Caki2 (cell line): ENCODE data around the gene POLR2F. TPM values are rescaled to one million over a fixed set of nuclear protein-coding genes. Genes with fewer than 3 reads are reported as not detected.
"Not testable (repeated sequence)": the region's sequence is repeated elsewhere in the genome, so short reads cannot be mapped to it uniquely, and the experiment has no call there.

Source experiments
- DNase-seq: peaks from one replicate; pipeline ENCODE4 v3.0.0-alpha.2; 2015; ENCODE audit warnings: low read depth
- in situ Hi-C: cut with HindIII; loops from 2 replicates; pipeline ENCODE4 v1.10.0; 2016; ENCODE audit warnings: low sequenced_read_pairs, low pct_unique_long_range_greater_than_20kb, mixed read lengths
- total RNA-seq: library from RNA; depleted of rRNA; stranded (reverse); fragments of >200 nt; shearing (Covaris generic); gene quantifications from 2 replicates; pipeline ENCODE4 v1.2.3, GENCODE V29; 2014; ENCODE audit warnings: low replicate concordance

POLR2F gene
- total RNA-seq, 1 experiment from 2014 or later = 275 TPM

- no peak for DNase-seq
- in situ Hi-C loops = no loop called here
Measured at GRCh38 chr22:37943825-37944198, 9.7 kb upstream of the POLR2F start.

DNA sequence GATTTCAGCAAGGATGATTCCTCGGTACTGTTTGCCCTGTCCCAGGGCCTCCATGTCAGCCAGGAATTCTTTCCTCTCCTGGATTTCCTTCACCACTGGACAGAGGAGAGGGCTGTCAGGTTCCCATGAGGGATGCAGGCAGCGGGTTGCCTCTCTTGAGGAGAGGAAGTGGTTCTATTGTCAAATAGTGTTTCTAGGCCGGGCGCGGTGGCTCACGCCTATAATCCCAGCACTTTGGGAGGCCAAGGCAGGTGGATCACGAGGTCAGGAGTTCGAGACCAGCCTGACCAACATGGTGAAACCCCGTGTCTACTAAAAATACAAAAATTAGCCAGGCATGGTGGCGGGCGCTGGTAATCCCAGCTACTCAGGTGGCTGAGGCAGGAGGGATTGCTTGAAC is 9.1 kb upstream of the POLR2F start:
- DNase-seq, in situ Hi-C loops: not testable (repeated sequence)

DNA sequence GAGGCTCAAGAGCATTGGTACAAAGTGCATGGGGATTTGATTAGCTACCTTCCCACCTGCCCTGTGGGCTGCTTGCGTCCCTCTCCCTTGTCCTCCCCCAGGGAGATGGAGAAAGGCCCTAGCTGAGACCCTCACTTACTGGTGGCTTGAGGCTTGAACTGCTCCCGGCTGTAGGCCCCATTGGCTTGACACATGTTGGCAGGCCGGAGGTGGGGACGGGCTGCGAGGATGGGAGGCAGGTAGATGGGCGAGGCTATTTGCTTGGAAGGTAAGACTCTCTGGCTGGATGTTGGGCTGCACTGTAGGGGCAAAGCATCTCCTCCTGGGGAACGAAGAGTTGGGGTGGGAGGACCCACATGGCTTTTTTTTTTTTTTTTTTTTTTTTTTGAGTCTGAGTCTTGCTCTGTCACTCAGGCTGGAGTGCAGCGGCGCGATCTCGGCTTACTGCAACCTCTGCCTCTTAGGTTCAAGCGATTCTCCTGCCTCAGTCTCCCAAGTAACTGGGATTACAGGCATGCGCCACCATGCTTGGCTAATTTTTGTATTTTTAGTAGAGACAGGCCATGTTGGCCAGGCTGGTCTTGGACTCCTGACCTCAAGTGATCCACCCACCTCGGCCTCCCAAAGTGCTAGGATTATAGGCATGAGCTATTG is 6.2 kb upstream of the POLR2F start:
- DNase-seq, in situ Hi-C loops: not testable (repeated sequence)

DNA sequence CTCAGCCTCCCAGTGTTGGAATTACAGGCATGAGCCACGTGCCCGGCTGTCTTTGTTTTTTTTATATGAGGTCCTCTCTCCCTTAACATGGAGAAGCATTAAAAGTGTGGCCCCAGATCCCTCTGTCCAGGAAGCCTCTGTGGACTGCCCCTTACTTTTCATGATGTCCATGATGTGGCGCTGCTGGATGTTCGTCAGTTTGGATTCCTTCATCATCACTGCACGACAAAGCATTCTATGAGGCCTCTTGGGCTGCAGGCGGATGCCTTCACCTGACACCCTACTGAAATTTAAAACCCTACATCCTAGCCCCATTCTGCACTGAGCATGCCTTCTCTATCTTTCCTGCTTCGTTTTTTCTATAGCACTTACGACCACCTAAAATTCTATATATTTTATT is 2.2 kb upstream of the POLR2F start:
- DNase-seq = no peak
- in situ Hi-C loops = no loop called here

DNA sequence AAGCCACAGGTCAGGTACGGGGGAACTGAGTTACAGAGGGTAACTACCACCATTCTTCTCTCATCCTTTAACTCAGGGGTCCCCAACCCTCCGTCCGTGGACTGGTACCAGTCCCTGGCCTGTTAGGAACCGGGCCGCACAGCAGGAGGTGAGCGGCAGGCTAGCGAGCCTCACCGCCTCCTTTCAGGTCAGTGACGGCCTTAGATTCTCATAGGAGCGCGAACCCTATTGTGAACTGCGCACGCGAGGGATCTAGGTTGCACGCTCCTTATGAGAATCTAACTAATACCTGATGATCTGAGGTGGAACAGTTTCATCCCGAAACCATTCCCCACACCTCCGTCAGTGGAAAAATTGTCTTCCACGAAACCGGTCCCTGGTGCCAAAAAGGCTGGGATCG is 870 bp upstream of the POLR2F start:
- DNase-seq, in situ Hi-C loops: not testable (repeated sequence)

DNA sequence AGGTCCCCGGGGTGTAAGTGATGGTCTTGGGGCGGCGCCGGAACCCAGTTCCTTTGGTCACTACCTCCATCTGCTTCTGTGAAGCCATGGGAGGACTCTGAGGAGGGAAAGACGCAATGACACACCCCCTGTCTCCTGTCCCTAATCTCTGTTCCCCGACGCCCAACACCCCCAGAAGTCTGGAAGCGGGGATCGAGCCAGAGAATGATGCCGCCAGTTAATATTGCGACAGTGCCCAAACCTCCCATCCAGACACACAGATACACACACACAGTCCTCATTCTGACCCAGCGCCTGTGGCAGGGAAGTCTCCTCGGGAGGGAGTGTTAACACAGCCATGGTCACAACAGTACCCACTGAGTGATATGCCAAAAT is 450 bp upstream of the POLR2F start:
- in situ Hi-C loops = no loop called here

DNA sequence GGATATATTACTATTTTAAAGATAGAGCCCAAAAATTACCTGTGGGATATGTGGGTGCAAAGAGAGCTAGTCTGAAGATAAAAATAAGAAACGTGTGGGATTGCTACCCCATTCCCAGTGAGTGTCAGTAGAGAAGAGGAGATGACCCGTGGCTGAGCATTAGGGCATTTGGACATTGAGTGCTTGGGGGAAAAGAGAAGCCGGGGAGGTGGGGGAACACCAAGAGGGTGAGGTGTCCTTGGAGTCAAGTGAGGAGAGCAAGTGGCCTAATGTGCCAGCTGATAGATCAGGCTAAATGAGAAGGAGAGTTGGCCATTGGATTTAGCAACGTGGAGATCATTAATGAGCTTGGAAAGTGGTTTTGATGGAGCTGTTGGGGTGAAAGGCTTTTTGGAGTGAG is 1.2 kb downstream of the POLR2F start:
- in situ Hi-C loops = no loop called here
- no peak for DNase-seq

More for the DNA sequence above, 450 bp upstream of the POLR2F start:
- DNase-seq = no peak

DNA sequence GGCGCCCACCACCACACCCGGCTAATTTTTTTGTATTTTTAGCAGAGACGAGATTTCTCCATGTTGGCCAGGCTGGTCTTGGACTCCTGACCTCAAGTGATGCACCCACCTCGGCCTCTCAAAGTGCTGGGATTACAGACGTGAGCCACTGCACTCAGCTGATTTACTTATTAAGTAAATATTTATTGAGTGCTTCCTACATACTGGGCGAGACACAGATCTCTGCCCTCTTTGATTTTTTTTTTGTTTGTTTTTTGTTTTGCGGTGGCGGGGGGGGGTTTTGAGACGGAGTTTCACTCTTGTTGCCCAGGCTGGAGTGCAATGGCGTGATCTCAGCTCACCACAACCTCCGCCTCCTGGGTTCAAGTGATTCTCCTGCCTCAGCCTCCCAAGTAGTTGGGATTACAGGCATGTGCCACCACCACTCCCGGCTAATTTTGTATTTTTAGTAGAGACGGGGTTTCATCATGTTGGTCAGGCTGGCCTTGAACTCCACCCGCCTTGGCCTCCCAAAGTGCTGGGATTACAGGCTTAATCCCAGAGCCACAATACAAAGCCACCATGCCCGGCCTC is 2.4 kb downstream of the POLR2F start:
- DNase-seq, in situ Hi-C loops: not testable (repeated sequence)

DNA sequence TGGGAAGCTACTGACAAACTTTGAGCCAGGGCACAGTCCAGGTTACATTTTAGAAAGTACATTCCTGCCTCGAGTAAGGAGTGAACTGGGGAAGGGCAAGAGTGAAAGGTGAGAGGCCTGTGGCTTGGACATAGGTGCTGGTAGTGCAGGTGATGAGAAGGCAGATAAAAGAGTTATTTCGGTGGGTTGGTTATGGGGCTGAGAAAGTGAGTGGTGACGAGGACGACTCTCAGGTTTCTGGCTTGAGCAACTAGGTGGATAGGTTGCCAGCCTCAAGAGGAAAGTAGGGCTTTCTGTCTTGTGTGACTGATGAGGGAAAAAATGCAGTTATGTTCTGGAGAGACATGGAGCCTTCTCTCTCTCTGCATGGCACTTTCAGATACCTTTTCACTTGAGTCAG is 3.7 kb downstream of the POLR2F start:
- DNase-seq = no peak
- in situ Hi-C loops = no loop called here

DNA sequence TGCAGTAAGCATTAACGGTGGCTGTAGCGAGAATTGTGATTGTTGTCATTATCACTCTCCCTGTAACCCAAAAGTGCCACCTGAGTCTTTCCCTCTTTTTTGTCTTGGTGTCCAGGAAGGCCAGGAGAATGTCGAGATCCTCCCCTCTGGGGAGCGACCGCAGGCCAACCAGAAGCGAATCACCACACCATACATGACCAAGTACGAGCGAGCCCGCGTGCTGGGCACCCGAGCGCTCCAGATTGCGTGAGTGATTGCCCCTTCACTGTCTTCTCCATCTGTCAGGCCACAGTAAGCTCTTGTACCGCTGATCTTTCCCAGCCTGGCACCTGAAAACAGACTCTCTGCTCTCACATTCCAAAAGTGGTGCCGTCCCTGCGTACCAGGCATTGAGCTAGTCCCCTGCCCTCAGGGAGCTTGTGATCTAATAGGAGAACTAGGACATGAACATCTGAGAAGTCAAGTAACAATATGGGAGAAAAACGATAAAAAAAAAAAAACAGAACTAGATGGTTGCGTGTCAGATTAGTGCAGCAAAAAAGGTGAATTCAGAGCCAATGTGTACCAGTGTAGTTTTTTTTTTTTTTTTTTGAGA is 5.8 kb downstream of the POLR2F start:
- DNase-seq = no peak
- in situ Hi-C loops = no loop called here

DNA sequence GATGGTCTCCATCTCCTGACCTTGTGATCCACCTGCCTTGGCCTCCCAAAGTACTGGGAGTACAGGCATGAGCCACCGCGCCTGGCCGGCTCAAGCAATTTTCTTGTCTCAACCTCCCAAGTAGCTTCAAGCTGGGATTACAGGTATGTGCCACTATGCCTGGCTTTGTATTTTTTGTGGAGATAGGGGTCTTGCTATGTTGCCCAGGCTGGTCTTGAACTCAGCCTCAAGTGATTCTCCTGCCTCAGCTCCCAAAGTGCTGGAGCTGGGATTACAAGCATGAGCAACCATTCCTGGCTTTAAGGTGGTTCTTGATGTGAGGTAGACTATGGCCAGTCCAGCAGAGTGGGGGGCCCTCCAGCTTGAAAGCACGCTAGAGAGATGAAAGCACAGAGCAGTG is 7.6 kb downstream of the POLR2F start:
- in situ Hi-C loops = no loop called here
- no peak for DNase-seq

DNA sequence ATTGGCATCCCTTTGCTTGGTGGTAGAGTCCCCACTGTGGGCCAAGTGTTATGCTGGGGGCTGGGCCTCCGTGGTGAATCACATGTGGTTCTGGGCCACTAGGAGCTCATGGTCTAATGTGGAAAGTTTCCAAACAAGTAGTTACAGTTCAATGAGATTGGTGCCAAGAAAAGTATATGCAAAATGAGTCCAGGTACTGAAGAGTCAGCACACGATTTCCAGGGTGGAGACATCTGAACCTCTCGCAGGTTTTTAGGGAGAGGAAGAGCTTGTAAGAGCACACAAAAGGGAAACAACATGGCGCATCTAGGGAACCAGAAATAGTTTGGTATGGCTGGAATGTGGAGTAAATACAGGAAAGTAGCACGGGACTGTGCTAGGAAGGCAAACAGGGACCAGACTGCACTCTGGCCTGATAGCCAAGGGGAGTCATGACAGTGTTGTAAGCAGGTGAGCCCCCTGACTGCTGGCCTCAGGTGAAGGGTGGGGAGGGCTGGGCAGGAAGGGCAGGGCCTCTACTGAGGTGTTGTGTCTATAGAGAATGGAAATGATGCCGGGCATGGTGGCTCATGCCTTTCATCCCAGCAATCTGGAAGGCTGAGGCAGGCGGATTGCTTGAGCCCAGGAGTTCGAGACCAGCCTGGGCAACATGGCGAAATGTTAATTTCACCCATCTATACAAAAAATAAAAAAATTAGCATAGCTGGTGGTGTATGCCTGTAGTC is 12.6 kb downstream of the POLR2F start:
- no peak for DNase-seq

GRCh38 chr22:37967147-37967546 is 13.6 kb downstream of the POLR2F start:
- no peak for DNase-seq
- in situ Hi-C loops = no loop called here

More for the DNA sequence above, 12.6 kb downstream of the POLR2F start:
- in situ Hi-C loops = no loop called here

DNA sequence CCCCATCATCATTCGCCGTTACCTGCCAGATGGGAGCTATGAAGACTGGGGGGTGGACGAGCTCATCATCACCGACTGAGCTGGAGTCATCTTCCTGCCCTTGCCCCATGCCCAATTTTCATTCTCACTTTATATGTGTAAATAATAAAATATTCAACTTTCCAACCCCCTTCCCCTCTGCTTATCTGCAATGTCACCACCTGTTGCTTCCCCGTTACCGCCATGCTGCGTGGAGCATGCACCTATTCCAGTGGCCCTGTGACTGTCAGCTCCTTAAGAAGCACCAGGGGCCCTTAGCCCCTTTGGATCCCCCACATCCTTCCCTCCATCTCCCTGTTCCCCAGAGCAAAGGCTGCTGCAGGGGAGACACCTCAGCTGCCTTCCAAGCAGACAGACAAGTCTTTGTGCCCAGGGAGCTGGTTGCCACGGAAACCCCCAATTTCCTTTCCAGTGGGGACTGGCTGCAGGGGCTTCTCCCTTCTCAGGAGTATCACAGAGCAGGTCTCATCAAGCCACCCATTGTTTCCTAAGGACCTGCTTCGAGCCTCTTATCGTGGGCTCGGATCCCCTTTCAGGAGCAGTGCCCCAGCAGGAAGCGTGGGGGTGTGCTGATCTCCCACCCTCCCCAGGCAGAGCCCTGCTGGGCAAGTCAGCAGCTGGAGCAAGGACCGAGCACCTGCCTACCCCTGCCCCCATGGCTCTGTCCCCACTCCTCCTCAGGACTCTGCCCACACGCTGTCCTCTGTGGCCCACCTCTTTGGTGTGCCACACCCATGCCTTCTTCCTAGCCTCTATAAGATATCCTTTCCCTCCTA is 14.3 kb downstream of the POLR2F start:
- in situ Hi-C loops = no loop called here
- no peak for DNase-seq

GRCh38 chr22:37968452-37969251 is 15.2 kb downstream of the POLR2F start:
- no peak for DNase-seq
- in situ Hi-C loops = no loop called here

DNA sequence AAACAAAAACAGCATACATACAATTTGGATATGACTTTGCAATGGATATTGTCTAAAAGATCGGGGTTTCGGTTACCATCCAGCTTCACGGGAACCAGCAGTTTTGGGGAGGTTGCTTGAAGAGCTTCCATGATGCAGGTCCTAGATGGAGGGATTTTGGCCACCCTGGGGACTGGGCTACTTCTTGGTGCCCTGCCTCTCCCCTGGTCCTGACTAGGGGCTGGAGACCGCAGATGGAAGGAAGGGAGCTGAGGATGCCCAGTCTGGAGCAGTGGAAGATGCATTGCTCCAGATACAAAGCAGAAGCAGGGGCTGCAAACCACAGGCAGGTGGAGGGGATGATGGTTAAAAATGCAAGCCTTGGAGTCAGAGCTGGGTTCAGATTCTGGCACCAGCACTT is 17.4 kb downstream of the POLR2F start:
- DNase-seq = no peak
- in situ Hi-C loops = no loop called here

DNA sequence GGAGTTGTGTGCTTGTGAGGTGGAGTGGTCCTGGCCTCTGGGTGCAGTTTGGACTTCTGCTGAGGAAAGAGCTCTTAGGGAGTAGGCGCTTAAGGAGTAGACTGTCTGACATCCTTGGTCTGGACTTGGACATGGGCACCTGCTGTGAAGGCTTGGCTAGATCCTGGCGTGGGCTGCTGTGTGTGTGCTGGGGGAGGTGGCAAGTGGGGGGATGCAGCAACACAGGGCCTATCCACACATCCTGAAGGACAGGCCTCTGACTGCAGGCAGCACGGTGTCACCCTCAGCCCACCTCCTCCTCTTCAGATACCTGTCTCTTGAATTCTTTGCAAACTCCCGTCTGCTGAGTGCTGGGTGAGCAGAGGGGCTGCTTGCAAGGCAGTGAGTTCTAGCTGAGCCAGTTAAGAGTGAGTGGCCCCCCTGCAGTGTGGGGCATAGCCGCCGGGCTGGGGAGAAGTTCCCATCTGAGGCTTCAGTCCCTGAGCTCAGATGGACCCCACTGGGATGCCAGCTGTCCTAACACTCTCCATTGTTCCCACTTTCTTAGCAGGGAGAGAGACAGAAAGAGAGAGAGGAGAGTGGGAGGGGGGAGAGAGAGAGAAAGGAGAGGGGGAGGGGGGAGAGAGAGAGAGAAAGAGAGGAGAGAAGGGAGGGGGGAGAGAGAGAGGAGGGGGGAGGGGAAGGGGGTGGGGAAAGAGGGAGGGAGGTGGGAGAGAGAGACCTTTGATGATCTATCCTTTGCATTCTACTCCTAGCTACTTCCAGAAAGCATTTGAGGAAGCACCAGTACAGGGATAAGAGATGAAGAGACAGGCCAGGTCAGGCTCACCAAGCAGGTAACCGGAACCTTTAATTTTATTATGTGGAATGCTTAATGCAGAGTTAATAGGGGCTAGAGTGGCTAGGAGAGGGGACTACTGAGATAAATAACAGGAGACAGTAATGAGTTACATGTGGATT is 18.3 kb downstream of the POLR2F start:
- DNase-seq = no peak
- in situ Hi-C loops = no loop called here
